ENCODE measurements around the gene TOMM20.
"Not testable (repeated sequence)": the region's sequence is repeated elsewhere in the genome, so short reads cannot be mapped to it uniquely, and the experiment has no call there.

The TOMM20 gene

GRCh38 chr1:235128456-235129328 lies at the start of gene TOMM20:
TSS of gene TOMM20 (minus strand) at chr1:235128837. CDS start at chr1:235128715, 122 bp downstream.
- DNase-seq = peak; percentile 95

GRCh38 chr1:235176486-235176885 lies 47.8 kb upstream of the TOMM20 start:
- DNase-seq = no peak

DNA sequence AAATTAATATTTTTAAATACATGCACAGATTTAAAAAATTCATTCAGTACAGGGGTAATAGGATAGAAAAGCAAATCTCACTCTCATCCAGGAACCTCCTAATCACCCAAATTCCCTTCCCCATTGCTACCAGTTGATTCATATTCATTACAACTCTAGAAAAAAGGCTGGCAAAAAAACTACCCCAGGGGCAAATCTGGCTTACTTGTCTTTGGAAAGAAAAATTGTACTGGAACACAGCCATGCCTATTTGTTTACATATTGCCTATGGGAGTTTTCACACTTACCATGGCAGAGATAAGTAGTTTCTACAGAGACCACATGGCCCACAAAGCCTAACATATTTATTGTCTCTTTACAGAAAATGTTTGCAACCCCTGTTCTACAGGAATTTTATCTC lies 41.3 kb upstream of the TOMM20 start:
- no peak for DNase-seq

DNA sequence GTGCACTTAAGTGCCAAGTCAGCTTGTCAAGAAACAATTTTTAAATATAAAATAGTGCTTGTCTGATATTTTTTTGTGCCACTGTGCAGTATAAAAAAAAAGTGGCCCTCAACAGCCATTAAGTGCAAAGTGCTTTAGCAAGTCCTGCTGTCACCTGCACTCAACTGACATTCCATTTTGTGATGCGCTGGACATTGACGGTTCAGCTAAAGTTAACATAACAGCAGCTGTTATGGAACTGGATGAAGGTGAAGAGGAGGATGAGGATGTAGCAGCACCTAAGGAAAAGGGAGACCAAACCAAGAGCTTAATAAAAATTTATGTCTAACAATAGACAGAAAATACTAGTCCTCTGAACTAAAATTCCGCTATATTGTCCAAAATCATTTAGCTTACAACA lies 39.7 kb upstream of the TOMM20 start:
- no peak for DNase-seq

- DNase-seq = no peak
These were observed 33.2 kb upstream of the TOMM20 start for GRCh38 chr1:235161685-235162327.

DNA sequence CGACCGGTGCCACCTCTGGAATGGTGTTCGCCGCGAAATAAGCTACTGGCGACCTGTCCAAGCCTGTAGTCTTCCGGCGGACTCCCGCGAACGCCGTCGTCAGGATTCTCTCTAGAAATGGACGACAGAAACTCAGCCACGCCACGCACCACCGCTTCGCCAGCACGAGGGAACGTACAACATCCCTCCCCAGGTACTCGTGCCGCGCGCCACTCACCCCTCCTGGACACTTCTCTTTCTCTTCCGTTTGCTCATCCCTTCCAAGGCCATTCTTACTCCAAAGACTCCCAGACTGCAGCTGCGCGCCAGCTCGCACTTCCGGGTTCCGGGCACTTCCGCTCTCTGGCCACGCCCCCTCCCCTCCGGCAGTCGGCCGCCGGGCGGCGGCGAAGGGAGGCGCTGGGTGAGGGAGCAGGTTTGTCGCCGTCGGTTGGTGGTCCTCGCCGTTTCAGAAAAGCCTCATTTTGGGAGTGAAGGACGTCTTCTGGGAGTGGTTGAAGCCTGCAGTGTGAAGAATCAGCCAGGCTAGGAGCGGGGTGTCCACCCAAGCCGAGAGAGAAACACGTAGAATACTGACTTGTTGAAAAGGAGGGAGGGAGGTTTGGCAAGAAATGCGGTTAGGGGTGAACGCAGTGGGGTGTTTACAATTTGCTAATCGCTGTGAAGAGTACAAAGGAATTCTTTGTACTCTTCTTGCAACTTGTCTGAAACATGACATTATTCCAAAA lies 32.5 kb upstream of the TOMM20 start, which contains the start of gene RBM34:
Gene RBM34, minus strand, starts transcription at position 294 of the 728 bp plus-strand sequence. Its CDS starts 24 bp downstream, at position 270.
- DNase-seq = peak; percentile 95

DNA sequence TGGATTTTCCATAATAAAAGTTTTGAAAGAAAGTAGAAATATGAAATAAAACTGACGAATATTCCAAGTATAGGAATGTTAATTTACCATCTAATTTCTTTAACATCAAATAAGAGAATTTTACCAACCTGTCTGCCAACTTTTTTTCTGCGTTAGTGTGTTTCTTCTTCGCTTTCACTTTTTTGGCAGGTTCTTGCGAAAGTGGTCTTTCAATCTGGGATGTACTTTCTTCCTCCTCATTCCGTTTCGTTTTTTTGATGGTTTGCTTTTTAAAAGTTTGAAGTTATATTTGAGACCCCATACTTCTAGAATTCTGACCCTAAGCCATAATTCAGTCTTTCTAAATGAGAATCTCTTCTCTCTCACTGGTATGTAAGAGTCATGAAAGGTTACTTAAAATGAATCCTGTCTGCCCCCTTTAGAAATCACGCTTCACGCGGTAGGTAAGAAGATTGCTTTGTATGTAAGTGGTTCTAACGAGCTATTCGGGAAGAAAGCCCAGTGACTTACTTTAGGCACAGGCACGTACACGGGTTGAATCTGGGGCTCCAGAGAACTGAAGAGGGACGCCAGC lies 31.8 kb upstream of the TOMM20 start:
- DNase-seq = no peak

DNA sequence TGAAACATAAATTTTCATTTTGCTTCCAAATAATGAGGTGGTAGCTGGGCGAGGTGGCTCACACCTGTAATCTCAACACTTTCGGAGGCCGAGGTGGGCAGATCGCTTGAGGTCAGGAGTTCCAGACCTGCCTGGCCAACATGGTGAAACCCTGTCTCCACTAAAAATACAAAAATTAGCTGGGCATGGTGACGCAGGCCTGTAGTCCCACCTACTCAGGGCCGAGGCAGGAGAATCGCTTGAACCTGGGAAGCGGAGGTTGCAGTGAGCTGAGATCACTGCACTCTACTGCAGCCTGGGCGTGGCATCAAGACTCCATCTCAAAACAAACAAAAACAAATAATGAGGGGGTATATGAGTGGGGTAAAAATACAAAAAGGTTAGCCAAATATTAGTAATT lies 31.3 kb upstream of the TOMM20 start:
- DNase-seq = not testable (repeated sequence)

GRCh38 chr1:235159284-235159683 lies 30.6 kb upstream of the TOMM20 start:
- not testable (repeated sequence) for DNase-seq

GRCh38 chr1:235158680-235159079 lies 30.0 kb upstream of the TOMM20 start:
- DNase-seq = no peak

DNA sequence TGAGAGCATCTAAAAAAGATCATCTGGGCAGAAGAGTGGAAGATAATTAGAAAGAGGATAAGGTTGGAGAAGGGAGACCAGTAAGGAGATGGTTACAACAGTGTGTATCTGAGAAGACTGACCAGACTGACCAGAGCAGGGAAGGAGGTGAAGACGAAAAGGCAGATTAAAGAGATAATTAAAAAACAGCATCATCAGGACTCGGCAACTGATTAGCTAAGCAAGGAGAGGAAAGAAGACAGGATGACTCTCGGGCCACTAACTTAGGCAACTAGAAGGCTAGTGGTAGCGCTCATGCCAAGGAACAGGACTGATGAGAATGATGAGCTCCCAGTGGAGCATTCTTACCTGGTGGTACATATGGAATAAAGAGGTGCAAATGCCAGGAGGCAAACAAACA lies 28.5 kb upstream of the TOMM20 start:
- DNase-seq = no peak

DNA sequence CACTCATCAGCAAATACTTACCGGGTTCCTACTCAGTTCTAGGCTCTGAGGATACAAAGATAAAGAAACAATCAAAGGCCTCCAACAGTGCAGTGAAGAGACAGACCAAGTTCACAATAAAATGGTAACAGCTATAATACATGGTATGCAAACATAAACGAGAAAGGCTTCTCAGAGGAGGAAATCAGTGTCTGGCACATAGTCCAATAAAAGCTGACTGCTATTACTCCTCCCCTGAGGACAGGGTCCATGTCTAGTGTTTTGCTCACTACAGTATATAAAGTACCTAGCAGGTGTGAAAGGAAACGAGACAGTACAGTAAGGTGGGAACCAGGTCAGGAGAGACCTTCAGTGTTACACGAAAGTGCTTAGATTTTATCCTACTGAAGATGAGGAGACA lies 28.1 kb upstream of the TOMM20 start:
- DNase-seq = no peak

DNA sequence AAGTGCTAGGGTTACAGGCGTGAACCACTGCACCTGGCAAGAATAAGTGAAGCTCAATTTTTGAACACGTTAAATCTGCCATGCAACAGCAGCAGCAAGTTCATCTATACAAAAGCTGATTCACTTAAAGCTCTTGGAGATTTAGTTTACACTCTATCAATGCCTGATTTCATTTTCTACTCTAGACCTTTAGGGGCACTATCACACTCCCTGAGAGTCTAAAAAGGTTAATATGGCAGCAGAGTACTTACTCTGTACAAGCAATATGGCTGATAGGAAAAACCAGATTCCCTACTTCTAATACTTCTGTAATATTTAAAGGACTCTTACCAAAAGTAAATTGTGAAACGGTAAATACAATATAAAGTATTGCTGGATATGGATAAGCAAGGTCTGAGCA lies 27.6 kb upstream of the TOMM20 start:
- no peak for DNase-seq

GRCh38 chr1:235152235-235152634 lies 23.6 kb upstream of the TOMM20 start:
- DNase-seq = no peak

DNA sequence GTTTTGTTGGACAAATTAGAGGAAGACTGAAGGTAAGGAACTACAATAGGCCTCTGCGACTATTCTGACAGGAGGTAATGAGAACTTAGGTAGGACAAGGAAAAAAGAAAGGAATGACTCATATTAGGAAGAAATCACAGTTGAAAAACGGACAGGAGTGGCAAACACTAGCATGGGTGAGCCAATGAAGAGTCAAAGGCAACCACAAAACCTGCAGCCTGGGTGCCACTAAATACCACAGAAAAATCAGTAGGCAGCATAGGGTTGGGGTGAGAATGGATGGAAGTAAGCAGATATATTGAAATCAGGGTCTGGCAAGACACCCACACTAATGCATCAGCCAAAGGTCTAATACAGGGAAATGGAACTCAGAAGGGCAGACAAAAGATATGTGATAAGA lies 22.4 kb upstream of the TOMM20 start:
- no peak for DNase-seq

- DNase-seq = no peak
These were observed 21.2 kb upstream of the TOMM20 start for GRCh38 chr1:235149824-235150223.

DNA sequence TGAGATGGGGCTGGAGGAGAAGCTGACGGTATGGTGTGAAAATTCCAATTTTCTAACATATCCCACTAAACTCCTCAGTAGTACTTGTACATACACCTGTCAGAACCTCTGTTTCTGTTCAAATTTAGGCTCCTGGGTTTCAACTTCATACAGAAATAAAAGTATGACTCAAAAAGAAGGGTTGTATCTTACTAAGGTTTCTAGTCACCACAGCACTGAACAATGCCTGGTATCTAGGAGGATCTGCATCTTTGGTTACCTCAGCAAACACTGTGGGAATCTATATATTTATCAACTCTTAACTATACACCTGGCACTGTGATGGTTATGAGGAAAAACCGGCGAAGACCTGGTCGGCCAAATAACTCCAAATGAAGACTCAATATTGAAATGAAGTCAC lies 18.6 kb upstream of the TOMM20 start:
- DNase-seq = no peak

- no peak for DNase-seq
These were observed 17.0 kb upstream of the TOMM20 start for GRCh38 chr1:235145639-235146038.

GRCh38 chr1:235142991-235143390 lies 14.4 kb upstream of the TOMM20 start:
- no peak for DNase-seq

- DNase-seq = no peak
These were observed 10.7 kb upstream of the TOMM20 start for GRCh38 chr1:235139315-235139714.

- peak; percentile 38 for DNase-seq
These were observed 10.2 kb upstream of the TOMM20 start for GRCh38 chr1:235138821-235139220.

- no peak for DNase-seq
These were observed 7.5 kb upstream of the TOMM20 start for GRCh38 chr1:235136111-235136510.

DNA sequence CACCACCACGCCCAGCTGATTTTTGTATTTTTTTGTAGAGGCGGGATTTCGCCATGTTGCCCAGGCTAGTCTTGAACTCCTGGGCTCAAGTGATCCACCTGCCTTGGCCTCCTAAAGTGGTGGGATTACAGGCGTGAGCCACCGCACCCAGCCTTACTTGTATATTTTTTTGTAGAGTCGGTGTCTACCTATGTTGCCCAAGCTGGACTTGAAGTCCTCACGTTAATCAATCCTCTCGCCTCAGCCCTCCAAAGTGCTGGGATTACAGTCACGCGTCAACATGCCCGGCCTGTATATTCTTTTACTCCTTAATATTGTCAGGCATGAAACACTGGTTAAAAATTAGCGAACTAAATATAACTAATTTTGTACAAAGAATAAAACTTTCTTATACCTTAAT lies 5.5 kb upstream of the TOMM20 start:
- DNase-seq = no peak

All from stimulated activated CD4-positive, alpha-beta T cell treated with anti-CD3 and anti-CD28 coated beads, Interleukin-15, amount 100 ng/mL, for 24 hours (primary cell).